Trophoblast cell (in vitro differentiated cells and primary cell): ENCODE measurements around the gene PPIP5K1.

ENCODE experiments used
- DNase-seq, 2 donors: peaks; one replicate each; pipeline ENCODE4 v3.0.0-alpha.2; 2016
- H2AFZ ChIP-seq: 2 replicates; pipeline ENCODE4 v1.6.1; 2013; ENCODE audit warnings: low read length, moderate library complexity, mild to moderate bottlenecking; ENCODE audit not compliant: insufficient read depth, poor library complexity
- H2AK5ac ChIP-seq: 2 replicates; pipeline ENCODE4 v1.6.1; 2013; ENCODE audit warnings: mild to moderate bottlenecking, low read length
- H2BK120ac ChIP-seq: 2 replicates; pipeline ENCODE4 v1.6.1; 2013; ENCODE audit warnings: low read length, mild to moderate bottlenecking, moderate library complexity; ENCODE audit not compliant: insufficient read depth, poor library complexity
- H2BK12ac ChIP-seq: 2 replicates; pipeline ENCODE4 v1.6.1; 2013; ENCODE audit warnings: mild to moderate bottlenecking, low read length, moderate library complexity
- H2BK5ac ChIP-seq: 2 replicates; pipeline ENCODE4 v1.6.1; 2013; ENCODE audit warnings: low read length, low read depth, moderate library complexity, mild to moderate bottlenecking; ENCODE audit not compliant: poor library complexity
- H3K14ac ChIP-seq: 2 replicates; pipeline ENCODE4 v1.6.1; 2013; ENCODE audit warnings: mild to moderate bottlenecking, low read length
- H3K18ac ChIP-seq: 2 replicates; pipeline ENCODE4 v1.6.1; 2013; ENCODE audit warnings: mild to moderate bottlenecking, low read length
- H3K23ac ChIP-seq: 2 replicates; pipeline ENCODE4 v1.6.1; 2013; ENCODE audit warnings: low read length
- H3K27ac ChIP-seq: 2 replicates; pipeline ENCODE4 v1.5.1; 2013; ENCODE audit warnings: low read depth, mild to moderate bottlenecking, inconsistent platforms, low read length, moderate library complexity
- H3K27me3 ChIP-seq: 2 replicates; pipeline ENCODE4 v1.6.1; 2013; ENCODE audit warnings: inconsistent platforms, mild to moderate bottlenecking, low read length, moderate library complexity; ENCODE audit not compliant: insufficient read depth
- H3K36me3 ChIP-seq, 2 experiments: 1 replicate in 1 of 2; 2 replicates in 1 of 2; pipeline ENCODE4 v1.6.1; 2013; ENCODE audit warnings: low read length in 2 of 2, mild to moderate bottlenecking in 2 of 2, moderate library complexity in 1 of 2; ENCODE audit not compliant: insufficient read depth in 2 of 2, control insufficient read depth in 1 of 2
- H3K4ac ChIP-seq: 2 replicates; pipeline ENCODE4 v1.6.1; 2013; ENCODE audit warnings: low read depth, mild to moderate bottlenecking, low read length, moderate library complexity
- H3K4me1 ChIP-seq, 2 experiments: 1 replicate in 1 of 2; 2 replicates in 1 of 2; pipeline ENCODE4 v1.6.1; 2013; ENCODE audit warnings: low read length in 2 of 2, mild to moderate bottlenecking in 2 of 2, moderate library complexity in 1 of 2; ENCODE audit not compliant: insufficient read depth in 2 of 2, control insufficient read depth in 1 of 2
- H3K4me2 ChIP-seq: 2 replicates; pipeline ENCODE4 v1.6.1; 2013; ENCODE audit warnings: inconsistent platforms, mild to moderate bottlenecking, low read length, moderate library complexity
- H3K4me3 ChIP-seq: 2 replicates; pipeline ENCODE4 v1.5.1; 2013; ENCODE audit warnings: mild to moderate bottlenecking, low read depth, low read length, inconsistent platforms
- H3K79me1 ChIP-seq: one replicate; pipeline ENCODE4 v1.6.1; 2013; ENCODE audit warnings: low read length
- H3K79me2 ChIP-seq: 2 replicates; pipeline ENCODE4 v1.6.1; 2013; ENCODE audit warnings: low read length, mild to moderate bottlenecking; ENCODE audit not compliant: control insufficient read depth, insufficient read depth, poor library complexity
- H3K9ac ChIP-seq: 2 replicates; pipeline ENCODE4 v1.6.1; 2013; ENCODE audit warnings: mild to moderate bottlenecking, low read length
- H3K9me3 ChIP-seq: 2 replicates; pipeline ENCODE4 v1.6.1; 2013; ENCODE audit warnings: low read depth, mild to moderate bottlenecking, control low read depth, inconsistent platforms, low read length; ENCODE audit not compliant: insufficient read depth
- H4K12ac ChIP-seq: 2 replicates; pipeline ENCODE4 v1.6.1; 2013; ENCODE audit warnings: low read depth, mild to moderate bottlenecking, low read length, moderate library complexity
- H4K8ac ChIP-seq: 2 replicates; pipeline ENCODE4 v1.6.1; 2013; ENCODE audit warnings: low read depth, mild to moderate bottlenecking, low read length, moderate library complexity
- H4K91ac ChIP-seq: one replicate; pipeline ENCODE4 v1.6.1; 2013; ENCODE audit warnings: low read depth, mild to moderate bottlenecking, low read length, moderate library complexity
- WGBS: extraction: QIAGEN DNeasy Blood & Tissue Kit; methylation state at CpG from one replicate; pipeline ENCODE4 v1.1.7; 2013; ENCODE audit warnings: missing lambda C conversion rate; ENCODE audit not compliant: insufficient read length, insufficient coverage; ENCODE audit errors: extremely low coverage; 5-methylcytosine and 5-hydroxymethylcytosine counted together

PPIP5K1 gene

GRCh38 chr15:43552986-43553385, 37.0 kb downstream of the PPIP5K1 start:
- Histone ChIP-seq H2AFZ (no peak overlapping the region), H3K4me1 (no peaks in the 10 kb centered on the region), H2BK120ac (no peak overlapping the region), H2BK12ac (no peak overlapping the region), H3K18ac (no peak overlapping the region), H3K14ac (no peak overlapping the region), H4K12ac (no peak overlapping the region), H3K9ac (no peak overlapping the region), H2BK5ac (no peak overlapping the region), H3K27ac (no peak overlapping the region), H2AK5ac (no peak overlapping the region), H3K4ac (no peak overlapping the region), H4K91ac (no peak overlapping the region), H3K4me3 (no peak overlapping the region), H3K36me3 (peaks cover 0 to 1% of the 10 kb centered on the region in 2 experiments), H4K8ac (no peak overlapping the region), H3K4me2 (no peak overlapping the region), H3K23ac (no peak overlapping the region), H3K79me1 (no peaks in the 10 kb centered on the region), H3K27me3 (no peaks in the 10 kb centered on the region), H3K79me2 (no peaks in the 10 kb centered on the region), H3K9me3 (no peaks in the 10 kb centered on the region)
- no peak for DNase-seq
- WGBS = no CpG with 5 or more reads among the region's 2 CpGs

- Histone ChIP-seq H2AFZ (no peak overlapping the region), H3K4me1 (no peaks in the 10 kb centered on the region), H3K4me3 (no peak overlapping the region), H3K23ac (no peak overlapping the region), H4K8ac (no peak overlapping the region), H3K14ac (no peak overlapping the region), H4K91ac (no peak overlapping the region), H3K79me1 (no peaks in the 10 kb centered on the region), H4K12ac (no peak overlapping the region), H3K9me3 (no peaks in the 10 kb centered on the region), H2BK12ac (no peak overlapping the region), H3K18ac (no peak overlapping the region), H3K36me3 (no peaks in the 10 kb centered on the region), H3K4ac (no peak overlapping the region), H3K4me2 (no peak overlapping the region), H3K27ac (no peak overlapping the region), H3K27me3 (no peaks in the 10 kb centered on the region), H2BK5ac (no peak overlapping the region), H2BK120ac (no peak overlapping the region), H2AK5ac (no peak overlapping the region), H3K9ac (no peak overlapping the region), H3K79me2 (no peaks in the 10 kb centered on the region)
- no peak for DNase-seq
- no CpG with 5 or more reads among the region's 4 CpGs for WGBS
These were observed 37.8 kb downstream of the PPIP5K1 start for GRCh38 chr15:43552256-43552655.

- Histone ChIP-seq H3K27me3 (no peaks in the 10 kb centered on the region), H3K14ac (no peak overlapping the region), H4K12ac (no peak overlapping the region), H3K9ac (no peak overlapping the region), H2BK120ac (no peak overlapping the region), H3K4me1 (no peaks in the 10 kb centered on the region), H4K8ac (no peak overlapping the region), H2BK5ac (no peak overlapping the region), H3K4me3 (no peak overlapping the region), H2AK5ac (no peak overlapping the region), H3K4ac (no peak overlapping the region), H3K36me3 (no peaks in the 10 kb centered on the region), H3K23ac (no peak overlapping the region), H4K91ac (no peak overlapping the region), H2BK12ac (no peak overlapping the region), H3K27ac (no peak overlapping the region), H2AFZ (no peak overlapping the region), H3K9me3 (no peaks in the 10 kb centered on the region), H3K79me1 (no peaks in the 10 kb centered on the region), H3K18ac (no peak overlapping the region), H3K79me2 (no peaks in the 10 kb centered on the region), H3K4me2 (no peak overlapping the region)
- WGBS = no CpG with 5 or more reads among the region's 10 CpGs
- DNase-seq = no peak
These were observed 39.3 kb downstream of the PPIP5K1 start for GRCh38 chr15:43550527-43551363.

- H4K91ac ChIP-seq = no peak overlapping the region
- no peak overlapping the region for H3K14ac ChIP-seq
- H3K27me3 ChIP-seq = no peaks in the 10 kb centered on the region
- no peak overlapping the region for H3K27ac ChIP-seq
- no peak overlapping the region for H3K4me2 ChIP-seq
- no peak overlapping the region for H2AK5ac ChIP-seq
- H3K79me2 ChIP-seq = no peaks in the 10 kb centered on the region
- H3K9me3 ChIP-seq = no peaks in the 10 kb centered on the region
- H3K4me1 ChIP-seq = no peaks in the 10 kb centered on the region
- H2BK12ac ChIP-seq = no peak overlapping the region
- no peak overlapping the region for H3K4ac ChIP-seq
- H2AFZ ChIP-seq = no peak overlapping the region
- no peak overlapping the region for H2BK5ac ChIP-seq
- no CpG with 5 or more reads among the region's 2 CpGs for WGBS
- H3K23ac ChIP-seq = no peak overlapping the region
- no peak overlapping the region for H3K18ac ChIP-seq
- H4K12ac ChIP-seq = no peak overlapping the region
- no peaks in the 10 kb centered on the region for H3K79me1 ChIP-seq
- no peak overlapping the region for H4K8ac ChIP-seq
- H3K36me3 ChIP-seq = no peaks in the 10 kb centered on the region
- H3K9ac ChIP-seq = no peak overlapping the region
- H3K4me3 ChIP-seq = no peak overlapping the region
- DNase-seq = no peak
- H2BK120ac ChIP-seq = no peak overlapping the region
These were observed 42.5 kb downstream of the PPIP5K1 start for GRCh38 chr15:43547539-43547938.
